ENCODE data around the gene AFF3. TPM values are rescaled to one million over a fixed set of nuclear protein-coding genes. Genes with fewer than 3 reads are reported as not detected.

Gene AFF3
- total RNA-seq, 2 donors from 2014 or later = 9.9 to 20.1 TPM

GRCh38 chr2:99842451-99842850 is 299.9 kb downstream of the AFF3 start:
- ATAC-seq (ENCODE audit: insufficient number of reproducible peaks, low FRiP score, low read depth) (no peak), DNase-seq (ENCODE audit: low spot score) (no peak)
- no peak overlapping the region for H3K27ac ChIP-seq
- no peak overlapping the region for H3K4me3 ChIP-seq
- H3K4me1 ChIP-seq (ENCODE audit: control insufficient read depth in 1 of 2, low read depth in 2 of 2) = no peaks in the 10 kb centered on the region
- no peak for TF ChIP-seq CTCF (IDR thresholded peaks at IDR 0.05)
- H3K36me3 ChIP-seq = no peaks in the 10 kb centered on the region
- no peaks in the 10 kb centered on the region for H3K27me3 ChIP-seq (replicated peaks; ENCODE audit: insufficient read depth)
- H3K9me3 ChIP-seq = no peaks in the 10 kb centered on the region

GRCh38 chr2:99841749-99842148 is 300.6 kb downstream of the AFF3 start:
- no peaks in the 10 kb centered on the region for H3K4me1 ChIP-seq (ENCODE audit: control insufficient read depth in 1 of 2, low read depth in 2 of 2)
- TF ChIP-seq CTCF (IDR thresholded peaks at IDR 0.05) = no peak
- ATAC-seq (ENCODE audit: insufficient number of reproducible peaks, low FRiP score, low read depth) (no peak), DNase-seq (ENCODE audit: low spot score) (no peak)
- H3K9me3 ChIP-seq = no peaks in the 10 kb centered on the region
- no peaks in the 10 kb centered on the region for H3K27me3 ChIP-seq (replicated peaks; ENCODE audit: insufficient read depth)
- H3K4me3 ChIP-seq = no peak overlapping the region
- H3K36me3 ChIP-seq = no peaks in the 10 kb centered on the region
- H3K27ac ChIP-seq = no peak overlapping the region

GRCh38 chr2:99840831-99841230 is 301.6 kb downstream of the AFF3 start:
- H3K27ac ChIP-seq = no peak overlapping the region
- no peaks in the 10 kb centered on the region for H3K4me1 ChIP-seq (ENCODE audit: control insufficient read depth in 1 of 2, low read depth in 2 of 2)
- no peaks in the 10 kb centered on the region for H3K36me3 ChIP-seq
- no peak for TF ChIP-seq CTCF (IDR thresholded peaks at IDR 0.05)
- H3K27me3 ChIP-seq (replicated peaks; ENCODE audit: insufficient read depth) = no peaks in the 10 kb centered on the region
- H3K4me3 ChIP-seq = no peak overlapping the region
- no peaks in the 10 kb centered on the region for H3K9me3 ChIP-seq
- DNase-seq (ENCODE audit: low spot score) (no peak), ATAC-seq (ENCODE audit: insufficient number of reproducible peaks, low FRiP score, low read depth) (no peak)

GRCh38 chr2:99836690-99837605 is 305.4 kb downstream of the AFF3 start:
- H3K27me3 ChIP-seq (replicated peaks; ENCODE audit: insufficient read depth) = no peaks in the 10 kb centered on the region
- ATAC-seq (ENCODE audit: insufficient number of reproducible peaks, low FRiP score, low read depth) = no peak
- H3K36me3 ChIP-seq = no peaks in the 10 kb centered on the region
- no peak for TF ChIP-seq CTCF (IDR thresholded peaks at IDR 0.05)
- no peaks in the 10 kb centered on the region for H3K4me1 ChIP-seq (ENCODE audit: control insufficient read depth in 1 of 2, low read depth in 2 of 2)
- H3K27ac ChIP-seq = no peak overlapping the region
- H3K4me3 ChIP-seq = no peak overlapping the region
- H3K9me3 ChIP-seq = no peaks in the 10 kb centered on the region
- no peak for DNase-seq (ENCODE audit: low spot score)

GRCh38 chr2:99834426-99834825 is 308.0 kb downstream of the AFF3 start:
- Histone ChIP-seq H3K9me3 (no peaks in the 10 kb centered on the region), H3K4me1 (ENCODE audit: control insufficient read depth in 1 of 2, low read depth in 2 of 2) (no peaks in the 10 kb centered on the region), H3K4me3 (no peak overlapping the region), H3K27me3 (replicated peaks; ENCODE audit: insufficient read depth) (no peaks in the 10 kb centered on the region), H3K27ac (no peak overlapping the region), H3K36me3 (no peaks in the 10 kb centered on the region)
- DNase-seq (ENCODE audit: low spot score) (no peak), ATAC-seq (ENCODE audit: insufficient number of reproducible peaks, low FRiP score, low read depth) (no peak)
- no peak for TF ChIP-seq CTCF (IDR thresholded peaks at IDR 0.05)
